ENCODE data around the gene MRPL40. TPM values are rescaled to one million over a fixed set of nuclear protein-coding genes. Genes with fewer than 3 reads are reported as not detected.

Gene MRPL40
- total RNA-seq, 1 donor from 2014 or later = 27.8 TPM

DNA sequence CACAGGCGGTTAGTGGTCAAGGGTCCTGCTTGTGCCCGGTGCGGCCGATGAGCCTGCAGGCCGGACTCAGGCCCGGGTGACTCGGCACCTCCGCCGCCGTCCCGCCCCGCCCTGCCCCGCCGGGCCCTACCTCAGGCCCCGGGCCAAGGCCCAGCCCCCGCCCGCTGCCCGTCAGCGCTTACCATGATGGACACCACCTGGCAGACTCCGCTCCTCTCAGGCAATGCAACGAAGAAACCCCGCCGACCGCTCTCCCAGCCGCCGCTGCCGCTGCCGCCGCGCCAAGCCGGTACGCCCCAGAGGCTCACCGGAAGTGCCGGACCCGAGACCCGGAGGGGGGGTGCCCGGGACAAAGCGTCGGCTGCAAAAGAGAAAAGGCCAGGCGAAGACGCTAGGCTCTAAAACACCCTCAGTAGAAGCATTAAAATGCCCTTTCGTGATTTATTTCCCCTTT lies 46.6 kb downstream of the MRPL40 start, which contains the start of gene UFD1:
UFD1 (minus strand) TSS at position 293 of the 454 bp plus-strand sequence; CDS start at position 185, 108 bp downstream.
- DNase-seq (ENCODE audit: low spot score) = peak; percentile 88
- ATAC-seq = peak; percentile 80

DNA sequence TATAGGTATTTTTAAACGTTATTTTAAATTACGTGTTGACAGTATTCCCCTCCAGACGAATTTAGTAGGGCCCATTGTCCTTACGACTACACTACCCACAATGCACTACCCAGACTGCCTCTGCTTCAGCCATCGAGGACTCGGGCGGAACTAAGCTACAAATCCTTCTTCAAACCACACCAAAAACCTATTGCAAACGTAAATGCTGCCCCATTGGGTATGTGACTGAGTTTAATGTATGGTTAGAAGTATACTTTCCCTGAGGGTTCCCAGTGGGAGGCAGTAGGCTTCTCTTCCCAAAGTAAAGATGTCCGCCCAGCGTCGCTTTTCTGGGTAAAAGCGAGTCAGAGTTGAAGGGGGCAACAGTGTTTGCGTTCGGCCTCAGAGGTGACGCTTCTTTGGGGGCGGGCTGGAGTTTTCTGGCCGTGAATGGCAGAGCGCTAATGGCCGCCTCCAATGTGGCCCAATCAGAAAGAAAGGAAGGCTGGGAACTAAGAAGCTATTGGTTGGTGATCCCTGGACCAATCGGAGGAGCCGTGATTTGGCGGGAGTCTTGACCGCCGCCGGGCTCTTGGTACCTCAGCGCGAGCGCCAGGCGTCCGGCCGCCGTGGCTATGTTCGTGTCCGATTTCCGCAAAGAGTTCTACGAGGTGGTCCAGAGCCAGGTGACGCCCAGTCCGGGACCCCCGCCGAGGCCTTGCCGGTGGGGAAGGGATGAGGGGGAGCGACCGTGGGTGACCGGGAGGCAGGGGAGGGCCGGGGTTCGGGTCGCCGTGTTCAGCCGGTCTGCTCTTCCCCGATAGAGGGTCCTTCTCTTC lies 47.2 kb downstream of the MRPL40 start, which contains the start of gene CDC45:
CDC45 (plus strand) TSS at position 566 of the 818 bp plus-strand sequence; CDS start at position 615, 49 bp downstream.
- ATAC-seq (peak; percentile 88), DNase-seq (ENCODE audit: low spot score) (peak; percentile 97)

DNA sequence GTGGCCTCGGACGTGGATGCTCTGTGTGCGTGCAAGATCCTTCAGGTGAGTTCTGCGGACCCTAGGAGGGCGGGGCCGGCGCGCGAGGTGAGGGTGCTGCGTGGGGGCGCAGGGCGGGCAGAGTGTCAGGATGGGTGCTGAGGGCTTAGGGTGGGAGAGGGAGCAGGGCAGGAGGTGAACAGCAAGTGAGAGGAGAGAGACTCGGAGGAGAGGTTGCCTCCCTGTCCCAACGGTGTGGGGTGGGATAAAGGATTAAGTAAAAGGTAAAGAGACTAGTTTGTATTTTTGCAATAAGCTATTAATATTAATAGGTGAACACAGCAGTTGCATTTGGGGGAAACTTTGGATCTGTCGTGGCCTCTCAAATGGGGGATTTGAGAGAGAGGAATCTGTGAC lies 47.8 kb downstream of the MRPL40 start:
- DNase-seq (ENCODE audit: low spot score) = no peak
- ATAC-seq = no peak

DNA sequence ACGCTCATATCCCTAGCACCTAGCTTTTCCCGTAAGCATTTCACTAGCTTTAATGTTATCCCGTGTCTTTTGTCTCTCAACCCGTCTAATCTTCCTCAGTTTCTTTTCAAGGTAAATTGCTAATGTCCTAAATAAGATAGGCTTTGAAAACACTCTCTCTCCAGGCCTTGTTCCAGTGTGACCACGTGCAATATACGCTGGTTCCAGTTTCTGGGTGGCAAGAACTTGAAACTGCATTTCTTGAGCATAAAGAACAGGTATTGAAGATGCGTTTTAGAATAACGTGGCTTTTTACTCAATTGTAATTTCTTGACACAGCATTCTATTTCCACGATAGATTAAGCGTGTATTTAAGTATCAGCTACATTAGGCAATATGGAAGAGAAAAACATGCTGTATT lies 48.4 kb downstream of the MRPL40 start:
- DNase-seq (ENCODE audit: low spot score) (no peak), ATAC-seq (no peak)

DNA sequence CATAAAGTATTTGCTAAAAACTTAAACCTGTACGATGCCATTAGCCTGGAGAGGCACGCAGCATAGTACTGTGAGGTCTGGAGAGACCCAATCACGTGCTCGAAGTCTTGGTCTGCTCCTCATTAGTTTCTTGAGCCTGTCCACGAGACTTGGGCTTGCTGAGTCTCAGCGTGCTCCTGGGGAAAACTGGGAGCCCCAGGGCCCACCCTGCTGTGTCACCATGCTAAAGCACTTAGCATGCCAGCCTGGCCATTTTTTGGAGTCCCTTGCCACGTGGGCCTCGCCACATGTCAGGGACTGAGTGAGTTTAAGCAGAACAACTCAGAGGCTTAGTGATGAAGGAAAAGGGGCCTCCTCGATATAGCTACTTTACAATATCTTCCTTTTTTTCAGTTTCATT lies 50.0 kb downstream of the MRPL40 start:
- DNase-seq (ENCODE audit: low spot score) (no peak), ATAC-seq (no peak)

DNA sequence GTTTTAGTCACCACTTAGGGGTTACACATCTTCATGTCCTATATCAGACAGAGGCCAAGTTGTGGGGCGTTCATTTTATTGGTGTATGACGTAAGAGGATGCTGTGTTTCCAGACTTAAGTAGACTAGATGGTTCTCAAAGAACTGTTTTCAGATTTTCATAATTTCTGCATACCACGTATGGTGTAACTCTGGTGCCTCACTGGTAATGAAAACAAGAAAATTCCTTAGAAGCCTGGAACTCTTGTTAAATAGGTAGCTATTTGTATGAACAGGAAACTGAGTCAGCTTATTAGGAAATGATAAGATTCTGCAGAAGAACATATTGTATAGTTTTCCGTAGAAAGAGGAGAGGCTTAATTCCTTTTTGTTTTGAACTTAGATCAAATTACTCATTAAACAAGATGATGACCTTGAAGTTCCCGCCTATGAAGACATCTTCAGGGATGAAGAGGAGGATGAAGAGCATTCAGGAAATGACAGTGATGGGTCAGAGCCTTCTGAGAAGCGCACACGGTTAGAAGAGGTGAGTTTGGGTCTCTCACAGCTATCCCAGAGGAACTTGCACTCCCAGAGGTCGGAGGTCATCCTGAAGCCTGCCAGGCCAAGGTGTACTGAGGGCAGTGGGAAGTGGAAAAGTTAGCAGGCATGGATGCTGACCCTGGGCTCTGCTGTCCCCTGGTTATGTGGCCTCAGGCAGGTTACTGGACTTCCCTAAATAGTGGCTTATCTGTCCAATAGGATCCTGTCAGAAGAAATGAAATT lies 51.3 kb downstream of the MRPL40 start:
- DNase-seq (ENCODE audit: low spot score) = no peak
- no peak for ATAC-seq

Other genes starting within 250 kb of the MRPL40 start
- gene CLTCL1, start 140.8 kb upstream of the MRPL40 start, total RNA-seq = 4.5 TPM
- 20.2 TPM for gene HIRA, start 812 bp upstream of the MRPL40 start, total RNA-seq
- 12.0 TPM for gene C22orf39, start 15.2 kb downstream of the MRPL40 start, total RNA-seq
- gene UFD1, start 46.6 kb downstream of the MRPL40 start, total RNA-seq = 28.4 TPM
- gene CDC45, start 47.4 kb downstream of the MRPL40 start, total RNA-seq = 0.65 TPM
- 10.4 TPM for gene CLDN5, start 91.9 kb downstream of the MRPL40 start, total RNA-seq